Activated B cell treated with CpG ODN at 0.5 μM for 24 hours (primary cell): Measurements from ENCODE around the gene ETV6. TPM values are rescaled to one million over a fixed set of nuclear protein-coding genes. Genes with fewer than 3 reads are reported as not detected.
A peak's percentile ranks its signal among the peaks of the same experiment; 100 is the strongest.

Experiments used
- ATAC-seq: fragments of 200-7000 bp; cut with Tn5 transposase; one replicate; pipeline ENCODE4 v1.10.0; 2021; ENCODE audit warnings: low read depth, mild to moderate bottlenecking, moderate library complexity
- CTCF ChIA-PET: fragments of 350-600 bp; sonication (Branson Sonifier 250); formaldehyde crosslinking; loops from one replicate; lab custom pipeline; 2021; ENCODE audit warnings: antibody characterized with exemption; lab: Charles Lee
- POLR2A ChIA-PET: fragments of 350-600 bp; sonication (Branson Sonifier 250); formaldehyde crosslinking; loops from one replicate; lab custom pipeline; 2021; ENCODE audit warnings: antibody characterized with exemption; lab: Charles Lee
- DNase-seq: peaks from one replicate; pipeline ENCODE4 v3.0.0; 2022
- H3K27ac Mint-ChIP-seq: one replicate; pipeline ENCODE4 v1.8.0; 2020; ENCODE audit warnings: mixed read lengths
- H3K27me3 Mint-ChIP-seq: one replicate; pipeline ENCODE4 v1.8.0; 2021; ENCODE audit warnings: mixed read lengths
- H3K36me3 Mint-ChIP-seq: one replicate; pipeline ENCODE4 v1.8.0; 2021; ENCODE audit warnings: low read depth, mixed read lengths
- H3K4me1 Mint-ChIP-seq: one replicate; pipeline ENCODE4 v1.8.0; 2021; ENCODE audit warnings: mixed read lengths
- H3K4me3 Mint-ChIP-seq: one replicate; pipeline ENCODE4 v1.8.0; 2020; ENCODE audit warnings: mild to moderate bottlenecking, mixed read lengths
- H3K9me3 Mint-ChIP-seq: one replicate; pipeline ENCODE4 v1.8.0; 2020; ENCODE audit warnings: mixed read lengths
- intact Hi-C: fragments of 100-400 bp; cut with micrococcal nuclease; formaldehyde crosslinking; loops from one replicate; pipeline ENCODE4 v1.15.1; 2024
- total RNA-seq: library from RNA; stranded (reverse); gene quantifications from 2 replicates; pipeline ENCODE4 v1.2.3, GENCODE V29; 2022
- TF ChIP-seq, protein P1 (sequence below): fragments of 200-600 bp; IDR thresholded peaks from one replicate; pipeline ENCODE4 v1.8.0; 2022; ENCODE audit warnings: antibody characterized with exemption, mild to moderate bottlenecking

The ETV6 gene
- total RNA-seq, 1 donor from 2014 or later = 130 TPM

- intact Hi-C loops = no loop called here
- no peak overlapping the region for H3K4me3 Mint-ChIP-seq
- H3K4me1 Mint-ChIP-seq = peaks cover 5% of the 10 kb centered on the region
- ChIA-PET CTCF (no interaction called here), POLR2A (no interaction called here)
- DNase-seq (no peak), ATAC-seq (no peak)
- H3K27me3 Mint-ChIP-seq = no peaks in the 10 kb centered on the region
- H3K36me3 Mint-ChIP-seq = peaks cover 87% of the 10 kb centered on the region
- TF ChIP-seq, protein P1, sequence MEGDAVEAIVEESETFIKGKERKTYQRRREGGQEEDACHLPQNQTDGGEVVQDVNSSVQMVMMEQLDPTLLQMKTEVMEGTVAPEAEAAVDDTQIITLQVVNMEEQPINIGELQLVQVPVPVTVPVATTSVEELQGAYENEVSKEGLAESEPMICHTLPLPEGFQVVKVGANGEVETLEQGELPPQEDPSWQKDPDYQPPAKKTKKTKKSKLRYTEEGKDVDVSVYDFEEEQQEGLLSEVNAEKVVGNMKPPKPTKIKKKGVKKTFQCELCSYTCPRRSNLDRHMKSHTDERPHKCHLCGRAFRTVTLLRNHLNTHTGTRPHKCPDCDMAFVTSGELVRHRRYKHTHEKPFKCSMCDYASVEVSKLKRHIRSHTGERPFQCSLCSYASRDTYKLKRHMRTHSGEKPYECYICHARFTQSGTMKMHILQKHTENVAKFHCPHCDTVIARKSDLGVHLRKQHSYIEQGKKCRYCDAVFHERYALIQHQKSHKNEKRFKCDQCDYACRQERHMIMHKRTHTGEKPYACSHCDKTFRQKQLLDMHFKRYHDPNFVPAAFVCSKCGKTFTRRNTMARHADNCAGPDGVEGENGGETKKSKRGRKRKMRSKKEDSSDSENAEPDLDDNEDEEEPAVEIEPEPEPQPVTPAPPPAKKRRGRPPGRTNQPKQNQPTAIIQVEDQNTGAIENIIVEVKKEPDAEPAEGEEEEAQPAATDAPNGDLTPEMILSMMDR = no peak
- H3K9me3 Mint-ChIP-seq = peaks cover 10% of the 10 kb centered on the region
- peak overlapping the region; percentile 18 for H3K27ac Mint-ChIP-seq
Observed at GRCh38 chr12:11861155-11861863, 211.8 kb downstream of the ETV6 start.

- no peak for ATAC-seq
- DNase-seq = no peak
- peaks cover 13% of the 10 kb centered on the region for H3K9me3 Mint-ChIP-seq
- peaks cover 87% of the 10 kb centered on the region for H3K36me3 Mint-ChIP-seq
- no peak overlapping the region for H3K4me3 Mint-ChIP-seq
- ChIA-PET CTCF (no interaction called here), POLR2A (interaction anchor here (0.6 kb wide), 1 partner anchor 96 kb away, joined by 5 read pairs; no protein-coding TSS in a partner anchor)
- no peaks in the 10 kb centered on the region for H3K27me3 Mint-ChIP-seq
- intact Hi-C loops = no loop called here
- H3K27ac Mint-ChIP-seq = peak overlapping the region; percentile 18
- TF ChIP-seq, protein P1 = no peak
- H3K4me1 Mint-ChIP-seq = no peaks in the 10 kb centered on the region
Observed at GRCh38 chr12:11861864-11862600, 212.6 kb downstream of the ETV6 start.

DNA sequence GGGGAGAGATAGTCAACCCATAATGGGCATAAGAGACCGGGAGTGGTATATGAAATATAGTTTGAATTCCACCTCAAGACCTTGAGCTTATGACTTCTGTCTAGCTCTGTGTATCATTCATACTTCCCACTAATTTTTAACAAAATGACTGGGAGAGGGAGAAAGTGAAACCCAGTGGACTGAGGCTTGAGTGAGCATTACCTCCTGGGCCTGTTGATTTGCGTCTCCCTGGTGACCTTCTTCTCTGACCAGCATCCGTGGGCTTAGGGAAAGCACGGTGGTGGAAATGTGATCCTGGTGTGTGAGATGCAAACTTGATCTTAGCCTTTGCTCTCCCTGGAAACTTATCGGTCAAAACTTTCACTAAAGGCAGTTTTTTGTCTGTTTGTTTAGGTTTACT lies 213.3 kb downstream of the ETV6 start:
- ChIA-PET POLR2A (interaction anchor here (0.6 kb wide), 1 partner anchor 96 kb away, joined by 5 read pairs; no protein-coding TSS in a partner anchor), CTCF (no interaction called here)
- TF ChIP-seq, protein P1 = no peak
- DNase-seq (no peak), ATAC-seq (no peak)
- H3K27ac Mint-ChIP-seq = no peak overlapping the region
- peaks cover 85% of the 10 kb centered on the region for H3K36me3 Mint-ChIP-seq
- peaks cover 13% of the 10 kb centered on the region for H3K9me3 Mint-ChIP-seq
- H3K4me3 Mint-ChIP-seq = no peak overlapping the region
- intact Hi-C loops = no loop called here
- H3K4me1 Mint-ChIP-seq = no peaks in the 10 kb centered on the region
- H3K27me3 Mint-ChIP-seq = no peaks in the 10 kb centered on the region

DNA sequence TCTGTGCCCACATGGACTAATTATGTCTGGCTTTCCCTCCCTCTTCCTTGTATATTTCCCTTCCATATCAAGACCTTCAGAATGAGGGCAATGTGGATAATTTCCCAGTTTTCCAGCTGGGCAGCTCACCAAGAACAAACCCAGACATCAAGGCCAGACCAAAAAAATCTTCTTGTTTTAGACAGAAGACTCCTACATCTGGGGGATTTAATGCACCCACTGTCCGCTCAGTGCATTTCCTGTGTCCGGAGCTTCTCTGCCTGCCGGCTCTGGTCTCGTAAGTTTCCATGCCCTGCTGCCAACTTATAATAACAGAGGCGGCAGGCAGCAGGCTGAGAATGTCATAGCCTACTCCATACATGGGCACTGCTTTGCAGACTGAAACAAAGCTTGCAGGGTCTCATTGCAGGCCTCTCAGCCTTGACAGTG lies 214.0 kb downstream of the ETV6 start:
- Mint-ChIP-seq H3K4me1 (no peaks in the 10 kb centered on the region), H3K4me3 (no peak overlapping the region), H3K27ac (no peak overlapping the region), H3K9me3 (peaks cover 13% of the 10 kb centered on the region), H3K36me3 (peaks cover 85% of the 10 kb centered on the region), H3K27me3 (no peaks in the 10 kb centered on the region)
- ChIA-PET POLR2A (no interaction called here), CTCF (no interaction called here)
- DNase-seq = no peak
- intact Hi-C loops = no loop called here
- ATAC-seq = no peak
- TF ChIP-seq, protein P1 = no peak

DNA sequence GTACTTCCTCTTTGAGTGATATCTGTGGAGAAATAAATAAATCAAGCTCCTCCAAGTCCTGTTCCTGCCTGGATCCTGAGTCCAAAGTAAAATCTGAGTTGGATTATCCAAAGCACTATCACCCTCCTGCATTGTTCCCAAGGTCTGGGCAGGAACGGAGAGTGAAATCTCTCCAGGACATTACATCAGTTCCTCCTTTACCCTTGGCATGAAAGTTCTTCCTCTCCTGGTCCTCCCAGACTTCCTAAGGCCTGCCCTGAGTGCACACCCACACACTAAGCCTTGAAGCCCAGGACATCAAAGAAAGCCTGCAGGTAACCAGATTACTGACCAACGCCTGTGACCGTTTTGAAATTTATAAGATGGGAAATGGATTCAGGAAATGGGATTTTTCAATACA lies 214.5 kb downstream of the ETV6 start:
- TF ChIP-seq, protein P1 = no peak
- no peak for ATAC-seq
- Mint-ChIP-seq H3K4me1 (no peaks in the 10 kb centered on the region), H3K4me3 (no peak overlapping the region), H3K9me3 (peaks cover 13% of the 10 kb centered on the region), H3K36me3 (peaks cover 81% of the 10 kb centered on the region), H3K27me3 (no peaks in the 10 kb centered on the region), H3K27ac (no peak overlapping the region)
- DNase-seq = no peak
- POLR2A ChIA-PET = no interaction called here
- CTCF ChIA-PET = no interaction called here
- intact Hi-C loops = no loop called here
